Heart left ventricle (tissue), 16 donors: ENCODE measurements around the gene SMC1B. TPM values are rescaled to one million over a fixed set of nuclear protein-coding genes. Genes with fewer than 3 reads are reported as not detected.

ENCODE experiments used
- ATAC-seq, 4 donors: fragments of 200-7000 bp; cut with Tn5 transposase; one replicate each; pipeline ENCODE4 v1.9.1; 2020 to 2022; ENCODE audit warnings: moderate library complexity in 4 of 4, mild to moderate bottlenecking in 3 of 4, moderate number of reproducible peaks in 1 of 4
- DNase-seq, 5 donors: peaks; one replicate each; pipeline ENCODE4 v3.0.0-alpha.2; 2020
- H3K27ac ChIP-seq, 12 donors: fragments of 200-600 bp; sonication (generic) in 4 of 12; one replicate each; pipeline versions ENCODE4 v1.5.0 to v1.8.0; 2016 to 2022; ENCODE audit warnings: mild to moderate bottlenecking in 2 of 12
- H3K27me3 ChIP-seq, 9 donors: fragments of 200-600 bp; sonication (generic) in 2 of 9; one replicate each; pipeline versions ENCODE4 v1.5.1 to v1.8.0; 2016 to 2022; ENCODE audit warnings: mild to moderate bottlenecking in 3 of 9
- H3K36me3 ChIP-seq, 9 donors: fragments of 200-600 bp; sonication (generic) in 2 of 9; one replicate each; pipeline versions ENCODE4 v1.5.0 to v1.8.0; 2018 to 2022; ENCODE audit warnings: mild to moderate bottlenecking in 2 of 9
- H3K4me1 ChIP-seq, 12 donors: fragments of 200-600 bp; sonication (generic) in 4 of 12; one replicate each; pipeline versions ENCODE4 v1.5.0 to v1.8.0; 2016 to 2022; ENCODE audit warnings: mild to moderate bottlenecking in 3 of 12
- H3K4me3 ChIP-seq, 12 donors: fragments of 200-600 bp; sonication (generic) in 4 of 12; one replicate each; pipeline versions ENCODE4 v1.5.0 to v1.8.0; 2017 to 2022; ENCODE audit warnings: mild to moderate bottlenecking in 9 of 12, moderate library complexity in 4 of 12
- H3K9me3 ChIP-seq, 12 donors: fragments of 200-600 bp; sonication (generic) in 4 of 12; one replicate each; pipeline versions ENCODE4 v1.5.0 to v1.8.0; 2016 to 2022; ENCODE audit warnings: mild to moderate bottlenecking in 1 of 12
- CTCF ChIP-seq, 12 donors: fragments of 200-600 bp; sonication (generic) in 4 of 12; IDR thresholded peaks; one replicate each; pipeline versions ENCODE4 v1.5.0 to v1.8.0; 2018 to 2022; ENCODE audit warnings: antibody characterized with exemption in 12 of 12, mild to moderate bottlenecking in 5 of 12
- POLR2A ChIP-seq, 2 donors: fragments of 450-650 bp; IDR thresholded peaks; one replicate each; pipeline ENCODE4 v1.6.1; 2017; ENCODE audit warnings: antibody characterized with exemption in 2 of 2, mild to moderate bottlenecking in 2 of 2, moderate library complexity in 2 of 2
- WGBS, 4 donors: extraction: QIAGEN DNeasy Blood & Tissue Kit in 2 of 4; methylation state at CpG; one replicate each; pipeline versions ENCODE4 v1.1.5 to v1.1.7; 2013 to 2018; 5-methylcytosine and 5-hydroxymethylcytosine counted together
- intact Hi-C, 10 donors: fragments of 100-400 bp; cut with DNase I; formaldehyde crosslinking; loops; one replicate each; pipeline versions ENCODE4 v1.11.1 to v1.14.2; 2022
- polyA plus RNA-seq, 2 donors: library from polyadenylated mRNA; stranded (reverse); fragments of 200-250 nt; gene quantifications; one replicate each; pipeline ENCODE4 v1.2.3, GENCODE V29; 2013
- total RNA-seq, 9 donors: library from RNA; depleted of rRNA in 2 of 9; stranded (reverse); fragments of >200 nt in 2 of 9; fragmentation: NEBNext Ultra II Directional in 3 of 9; extraction: Animal tissue kit (Norgen Biotek cat#: 25700) in 3 of 9; gene quantifications; one replicate each; pipeline versions ENCODE4 v1.1.0 to v1.2.4, GENCODE V29; 2016 to 2023
- donor health status: ischemic (EF 13 %, LVEDD 7.1; RV severe dilation, severe dysfunction).
- donor health status: healthy with polysubstance abuse.
- donor health status: DM: no; HTN: yes; CAD: no.
- donor health status: DM: no; HTN: no; CAD: no.
- donor health status: ischemic (EF 25% LVEDD 6.9; RV normal size, moderate dysfunction).
- donor health status: ischemic (EF 25% LVEDD 5.7; RV mildly dilated, moderate dysfunction).
- donor health status: healthy.
- donor health status: DM: yes; HTN: yes; CAD: no.
- donor health status: ischemic (EF 35%, LVEDD 5.7; RV mildly dilated, moderate dysfunction).
- donor health status: nonischemic (EF 11% LVEDD 7.7; RV severe dilation, severe dysfunction).
- donor health status: DM: yes; HTN: yes; CAD: no.
- donor health status: PGD.
- donor health status: ischemic (EF 29% LVEDD 5.4; RV normal size, mild dysfunction).
- donor health status: nonischemic (EF 23%, LVEDD 6.1; RV moderate dilation, normal function).

The SMC1B gene
- total and polyA plus RNA-seq, 11 donors = not detected

GRCh38 chr22:45425101-45425500 lies 11.7 kb upstream of the SMC1B start:
- H3K27me3 ChIP-seq = peaks cover 0 to 4% (median 0%) of the 10 kb centered on the region in 9 donors
- H3K27ac ChIP-seq = peak overlapping the region in 1 of 12 donors; percentile 46
- TF ChIP-seq CTCF (IDR thresholded peaks at IDR 0.05) (no peak), POLR2A (IDR thresholded peaks at IDR 0.05) (no peak)
- intact Hi-C loops = no loop called here
- 74 to 83% (median 80%) methylated on average over 5 of the region's 5 CpGs for WGBS, 4 donors
- peaks cover 0 to 14% (median 0%) of the 10 kb centered on the region in 12 donors for H3K4me1 ChIP-seq
- H3K9me3 ChIP-seq = peaks cover 0 to 5% (median 0%) of the 10 kb centered on the region in 12 donors
- DNase-seq = no peak
- no peaks in the 10 kb centered on the region for H3K36me3 ChIP-seq
- ATAC-seq = no peak
- no peak overlapping the region for H3K4me3 ChIP-seq

- TF ChIP-seq CTCF (IDR thresholded peaks at IDR 0.05) = no peak
- TF ChIP-seq POLR2A (IDR thresholded peaks at IDR 0.05) = no peak
- ATAC-seq = peak in 3 of 4 donors; percentile 49 to 72 (median 51)
- WGBS, 4 donors = 86 to 92% (median 90%) methylated on average over 14 of the region's 14 CpGs
- H3K36me3 ChIP-seq = no peaks in the 10 kb centered on the region
- intact Hi-C loops = loop anchor here in 1 of 10 donors (5.0 kb wide), 1 partner anchor 77 kb away; no protein-coding TSS in a partner anchor
- H3K27me3 ChIP-seq = peaks cover 0 to 4% (median 0%) of the 10 kb centered on the region in 9 donors
- peaks cover 0 to 14% (median 0%) of the 10 kb centered on the region in 12 donors for H3K4me1 ChIP-seq
- H3K27ac ChIP-seq = peak overlapping the region in 1 of 12 donors; percentile 46
- DNase-seq = peak in 1 of 5 donors; percentile 51
- H3K9me3 ChIP-seq = peaks cover 0 to 5% (median 0%) of the 10 kb centered on the region in 12 donors
- H3K4me3 ChIP-seq = no peak overlapping the region
Observed at GRCh38 chr22:45424241-45424731, 10.9 kb upstream of the SMC1B start.

- 71 to 86% (median 85%) methylated on average over 4 of the region's 4 CpGs for WGBS, 4 donors
- ATAC-seq (no peak), DNase-seq (no peak)
- Histone ChIP-seq H3K9me3 (peaks cover 0 to 5% (median 0%) of the 10 kb centered on the region in 12 donors), H3K36me3 (no peaks in the 10 kb centered on the region), H3K4me1 (peaks cover 0 to 14% (median 0%) of the 10 kb centered on the region in 12 donors), H3K27me3 (peaks cover 0 to 4% (median 0%) of the 10 kb centered on the region in 9 donors), H3K27ac (no peak overlapping the region), H3K4me3 (no peak overlapping the region)
- intact Hi-C loops = loop anchor here in 1 of 10 donors (5.0 kb wide), 1 partner anchor 76 kb away; no protein-coding TSS in a partner anchor
- TF ChIP-seq CTCF (IDR thresholded peaks at IDR 0.05) (no peak), POLR2A (IDR thresholded peaks at IDR 0.05) (no peak)
Observed at GRCh38 chr22:45423524-45423923, 10.1 kb upstream of the SMC1B start.

GRCh38 chr22:45422237-45422983 lies 9.0 kb upstream of the SMC1B start:
- no peak overlapping the region for H3K4me3 ChIP-seq
- no peak for TF ChIP-seq POLR2A (IDR thresholded peaks at IDR 0.05)
- no peak for TF ChIP-seq CTCF (IDR thresholded peaks at IDR 0.05)
- peaks cover 0 to 5% (median 0%) of the 10 kb centered on the region in 12 donors for H3K9me3 ChIP-seq
- WGBS, 4 donors = 91 to 94% (median 92%) methylated on average over 14 of the region's 14 CpGs
- H3K4me1 ChIP-seq = peaks cover 0 to 14% (median 0%) of the 10 kb centered on the region in 12 donors
- DNase-seq (no peak), ATAC-seq (no peak)
- H3K27me3 ChIP-seq = no peaks in the 10 kb centered on the region
- H3K36me3 ChIP-seq = no peaks in the 10 kb centered on the region
- intact Hi-C loops = loop anchor here in 1 of 10 donors (5.0 kb wide), 1 partner anchor 75 kb away; no protein-coding TSS in a partner anchor
- no peak overlapping the region for H3K27ac ChIP-seq
